ENCODE measurements around the gene CRADD.

The CRADD gene

DNA sequence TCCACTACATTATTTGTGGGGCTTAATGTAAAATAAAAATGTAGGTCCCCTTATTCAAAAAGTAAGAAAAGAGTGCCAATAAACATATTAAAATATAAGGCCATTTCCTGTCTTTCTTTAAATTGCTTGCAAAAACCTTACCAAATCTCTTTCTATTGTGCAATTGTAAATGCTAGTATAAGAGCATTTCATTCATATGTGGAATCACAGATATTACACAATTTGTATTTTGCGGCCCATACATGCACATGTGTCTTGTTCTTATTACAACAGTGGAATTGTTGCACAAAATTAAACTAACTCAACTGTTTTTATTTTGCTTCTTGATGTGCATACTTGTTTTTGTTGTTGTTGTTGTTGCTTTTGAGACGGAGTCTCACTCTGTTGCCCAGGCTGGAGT is 20.1 kb upstream of the CRADD start:
- DNase-seq (ENCODE audit: insufficient read length, low spot score) = no peak
- TF ChIP-seq CTCF (IDR thresholded peaks at IDR 0.05; ENCODE audit: insufficient read depth, missing control alignments) = no peak
- FAIRE-seq = no peak

DNA sequence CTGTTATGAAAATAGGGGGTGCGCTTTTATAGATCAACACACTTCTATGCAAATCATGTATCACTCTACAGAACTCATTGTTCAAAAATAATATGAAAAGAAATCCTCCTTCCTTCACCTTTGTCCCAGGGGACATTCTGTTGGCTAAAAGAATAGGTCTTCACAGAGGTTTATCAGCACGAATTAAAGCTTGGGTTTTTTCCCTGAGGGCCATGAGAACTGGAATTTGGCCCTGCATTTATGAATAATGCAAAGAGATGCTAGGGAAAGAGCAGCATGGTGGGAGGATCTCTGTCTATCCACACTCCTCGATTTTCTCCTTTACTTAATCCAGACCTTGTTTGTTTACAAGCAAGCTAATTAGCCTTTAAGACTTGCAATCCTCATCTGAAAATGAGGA is 16.2 kb upstream of the CRADD start:
- FAIRE-seq (peak; percentile 11), DNase-seq (ENCODE audit: insufficient read length, low spot score) (no peak)
- TF ChIP-seq CTCF (IDR thresholded peaks at IDR 0.05; ENCODE audit: insufficient read depth, missing control alignments) = no peak

DNA sequence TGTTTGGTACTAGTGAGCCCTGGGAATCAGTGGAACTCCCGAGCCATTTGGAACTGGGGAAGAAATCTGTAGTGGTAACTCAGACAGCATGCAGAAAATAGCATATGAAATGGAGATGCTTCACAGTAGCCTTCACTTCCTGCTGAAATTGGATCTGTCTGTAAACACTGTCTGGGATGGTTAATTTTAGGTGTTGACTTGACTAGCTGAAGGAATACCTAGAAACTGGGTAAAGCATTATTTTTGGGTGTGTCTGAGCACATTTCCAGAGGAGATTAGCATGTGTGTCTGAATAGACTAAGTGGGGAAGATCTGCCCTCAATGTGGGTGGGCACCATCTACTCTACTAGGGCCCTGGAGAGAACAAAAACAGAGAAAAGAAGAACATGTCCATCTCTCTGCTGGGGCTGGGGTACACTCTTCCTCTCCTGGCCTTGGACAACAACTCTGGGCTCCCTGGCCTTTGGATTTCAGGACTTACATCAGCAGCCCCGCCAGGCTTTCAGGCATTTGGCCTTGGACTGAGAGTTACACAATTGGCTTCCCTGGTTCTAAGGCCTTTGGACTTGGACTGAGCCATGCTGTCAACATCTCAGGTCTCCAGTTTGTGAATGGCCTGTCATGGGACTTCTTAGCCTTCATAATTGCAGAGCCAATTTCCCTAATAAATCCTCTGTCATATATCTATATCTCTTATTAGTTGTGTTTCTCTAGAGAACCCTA is 14.0 kb upstream of the CRADD start:
- no peak for FAIRE-seq
- no peak for TF ChIP-seq CTCF (IDR thresholded peaks at IDR 0.05; ENCODE audit: insufficient read depth, missing control alignments)
- DNase-seq (ENCODE audit: insufficient read length, low spot score) = no peak

GRCh38 chr12:93663729-93664084 is 13.5 kb upstream of the CRADD start:
- no peak for FAIRE-seq
- DNase-seq (ENCODE audit: insufficient read length, low spot score) = no peak
- TF ChIP-seq CTCF (IDR thresholded peaks at IDR 0.05; ENCODE audit: insufficient read depth, missing control alignments) = no peak

DNA sequence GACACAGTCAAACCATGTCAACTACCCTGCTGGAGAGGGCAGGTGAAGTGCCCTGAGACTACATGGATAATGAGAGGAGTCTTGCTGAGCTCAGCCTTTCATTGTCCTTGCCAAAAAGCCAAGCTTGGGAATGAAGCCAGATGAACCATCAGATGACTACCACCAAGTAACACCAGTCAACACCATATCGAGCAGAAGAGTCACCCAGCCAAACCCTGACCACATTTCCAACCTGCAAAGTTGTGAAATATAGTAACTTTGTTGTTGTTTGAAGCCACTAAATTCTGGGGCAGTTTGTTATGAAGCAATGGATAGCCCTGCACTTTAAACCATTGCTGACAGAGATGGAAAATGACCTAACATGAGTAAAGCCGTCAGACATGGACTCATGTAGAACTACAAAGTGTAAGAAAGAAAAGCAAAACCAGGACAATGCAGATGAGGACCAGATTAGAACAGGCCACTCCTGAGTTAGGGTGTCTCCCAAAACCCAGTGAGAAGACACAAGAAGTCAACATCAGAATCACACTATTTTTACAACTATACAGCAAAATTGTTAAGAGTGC is 12.5 kb upstream of the CRADD start:
- no peak for TF ChIP-seq CTCF (IDR thresholded peaks at IDR 0.05; ENCODE audit: insufficient read depth, missing control alignments)
- DNase-seq (ENCODE audit: insufficient read length, low spot score) = no peak
- FAIRE-seq = no peak

GRCh38 chr12:93667672-93668071 is 9.5 kb upstream of the CRADD start:
- no peak for FAIRE-seq
- no peak for DNase-seq (ENCODE audit: insufficient read length, low spot score)
- no peak for TF ChIP-seq CTCF (IDR thresholded peaks at IDR 0.05; ENCODE audit: insufficient read depth, missing control alignments)

- no peak for FAIRE-seq
- DNase-seq (ENCODE audit: insufficient read length, low spot score) = no peak
- no peak for TF ChIP-seq CTCF (IDR thresholded peaks at IDR 0.05; ENCODE audit: insufficient read depth, missing control alignments)
Observed at GRCh38 chr12:93668919-93669418, 8.2 kb upstream of the CRADD start.
